GM10266 (cell line): ENCODE results near the gene N4BP2L2.

Experiments
- DNase-seq: peaks from one replicate; pipeline ENCODE4 v3.0.0; 2012; ENCODE audit errors: extremely low spot score
- TF ChIP-seq, protein P1 (sequence below): IDR thresholded peaks from 2 replicates; pipeline ENCODE4 v1.5.1; 2012; ENCODE audit warnings: mild to moderate bottlenecking, low read depth; ENCODE audit not compliant: control insufficient read depth, insufficient read depth; ENCODE audit errors: missing control alignments

Gene N4BP2L2

DNA sequence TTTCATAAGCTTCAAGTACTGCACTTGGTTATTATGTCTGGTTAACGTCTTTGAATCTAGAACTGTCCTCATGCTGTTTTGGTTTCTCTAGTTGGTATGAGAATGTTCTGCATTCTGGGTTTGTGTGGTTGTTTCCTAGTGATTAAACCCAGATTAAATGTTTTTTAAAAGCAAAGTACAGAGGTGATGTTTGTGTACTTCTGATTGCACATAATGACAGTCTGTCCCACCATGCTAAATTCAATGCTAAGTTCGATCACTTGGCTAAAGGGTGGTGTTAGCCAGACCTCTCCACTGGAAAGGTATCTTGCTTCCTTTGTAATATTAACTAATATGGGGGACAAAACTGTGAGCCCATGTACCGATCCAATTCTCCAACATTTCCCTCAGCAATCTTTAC, 125.3 kb downstream of the N4BP2L2 start:
- TF ChIP-seq, protein P1, sequence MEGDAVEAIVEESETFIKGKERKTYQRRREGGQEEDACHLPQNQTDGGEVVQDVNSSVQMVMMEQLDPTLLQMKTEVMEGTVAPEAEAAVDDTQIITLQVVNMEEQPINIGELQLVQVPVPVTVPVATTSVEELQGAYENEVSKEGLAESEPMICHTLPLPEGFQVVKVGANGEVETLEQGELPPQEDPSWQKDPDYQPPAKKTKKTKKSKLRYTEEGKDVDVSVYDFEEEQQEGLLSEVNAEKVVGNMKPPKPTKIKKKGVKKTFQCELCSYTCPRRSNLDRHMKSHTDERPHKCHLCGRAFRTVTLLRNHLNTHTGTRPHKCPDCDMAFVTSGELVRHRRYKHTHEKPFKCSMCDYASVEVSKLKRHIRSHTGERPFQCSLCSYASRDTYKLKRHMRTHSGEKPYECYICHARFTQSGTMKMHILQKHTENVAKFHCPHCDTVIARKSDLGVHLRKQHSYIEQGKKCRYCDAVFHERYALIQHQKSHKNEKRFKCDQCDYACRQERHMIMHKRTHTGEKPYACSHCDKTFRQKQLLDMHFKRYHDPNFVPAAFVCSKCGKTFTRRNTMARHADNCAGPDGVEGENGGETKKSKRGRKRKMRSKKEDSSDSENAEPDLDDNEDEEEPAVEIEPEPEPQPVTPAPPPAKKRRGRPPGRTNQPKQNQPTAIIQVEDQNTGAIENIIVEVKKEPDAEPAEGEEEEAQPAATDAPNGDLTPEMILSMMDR: no peak
- no peak for DNase-seq

DNA sequence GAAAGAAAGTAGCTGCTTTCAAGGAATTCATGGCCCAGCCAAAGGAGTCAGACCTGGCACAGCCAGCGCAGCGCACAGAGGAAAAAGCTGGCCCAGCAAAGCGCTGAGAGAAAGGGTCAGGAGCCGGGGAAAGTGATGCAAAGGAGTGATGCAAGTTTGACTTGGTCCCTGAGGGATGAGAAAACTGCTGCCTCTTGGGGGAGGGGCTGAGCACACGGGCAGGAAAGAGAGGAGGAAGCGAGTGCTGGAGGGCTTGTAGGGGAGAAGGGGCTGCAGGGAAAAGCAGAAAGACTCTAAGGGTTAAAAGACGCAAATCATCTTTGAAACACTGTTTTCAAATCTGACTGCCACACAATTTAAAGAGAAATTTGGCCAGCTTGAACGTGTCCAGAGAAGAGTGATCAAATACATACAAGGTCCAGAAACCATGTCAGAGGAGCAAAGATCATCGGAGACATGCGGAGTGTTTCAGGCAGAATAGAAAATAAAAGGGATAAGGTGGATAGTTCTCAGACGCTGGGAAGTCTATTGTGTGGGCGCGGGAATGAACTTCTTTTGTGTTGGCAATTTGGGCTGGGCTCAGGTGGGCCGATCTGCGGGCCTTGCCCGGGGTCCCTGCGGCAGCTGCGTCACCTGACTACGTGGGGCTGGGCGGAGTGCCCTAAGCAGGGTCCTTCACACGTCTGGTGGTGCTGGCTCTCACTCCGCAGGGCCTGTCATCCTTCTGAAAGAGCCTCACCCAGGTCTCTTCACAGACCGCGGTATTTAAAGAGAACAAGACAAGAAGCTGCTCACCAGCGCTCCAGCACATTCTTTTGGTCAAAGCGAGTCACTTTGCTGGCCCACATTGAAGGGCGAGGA, 128.8 kb downstream of the N4BP2L2 start:
- TF ChIP-seq, protein P1: no peak
- no peak for DNase-seq

DNA sequence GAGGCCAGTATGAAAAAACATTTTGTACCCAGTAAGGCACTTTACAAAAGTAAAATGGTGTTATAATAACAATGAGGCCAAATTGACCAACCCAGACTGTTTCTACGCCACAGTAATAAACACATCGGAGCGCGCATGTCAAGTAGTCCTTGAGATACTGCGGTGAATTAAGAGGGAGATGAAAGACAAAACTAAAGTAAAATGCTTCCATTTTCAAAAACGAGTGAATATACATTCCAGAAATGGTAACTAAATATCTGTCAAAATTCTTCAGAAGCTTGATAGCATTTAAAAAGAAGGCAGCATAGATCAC, 129.6 kb downstream of the N4BP2L2 start:
- TF ChIP-seq, protein P1: no peak
- DNase-seq: no peak

DNA sequence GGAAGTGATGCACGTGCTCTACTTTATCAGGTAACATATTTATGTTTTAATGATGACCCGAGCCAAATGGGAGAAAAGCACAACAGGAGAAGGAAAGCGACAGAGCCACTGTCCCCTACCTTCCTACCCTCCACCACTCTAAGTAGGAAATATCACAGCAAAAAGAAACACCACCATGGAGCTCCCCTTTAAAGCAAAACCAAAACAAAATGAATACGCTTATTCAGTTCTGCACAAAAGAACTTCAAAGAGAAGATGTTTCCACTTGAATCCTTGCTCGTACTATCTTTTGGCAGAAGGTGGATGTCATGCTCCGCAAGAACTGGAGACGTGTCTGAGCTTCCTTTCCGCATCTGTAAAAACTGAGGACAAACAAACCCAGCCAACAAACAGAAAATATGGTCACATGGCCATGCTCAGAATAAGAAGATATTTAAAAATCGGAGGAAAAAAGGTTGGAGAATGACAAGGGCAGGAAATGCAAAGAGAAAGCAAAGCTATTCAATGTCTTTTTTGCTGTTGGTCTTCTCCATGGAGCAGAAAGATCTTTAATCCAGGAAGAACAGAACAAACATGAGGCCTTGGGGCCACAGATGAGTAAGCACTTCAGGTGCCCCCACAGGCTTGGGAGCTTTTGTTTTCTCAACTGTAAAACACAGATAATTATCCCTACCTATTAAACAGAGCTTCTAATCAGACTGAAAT, 130.1 kb downstream of the N4BP2L2 start:
- DNase-seq: no peak
- TF ChIP-seq, protein P1: no peak

DNA sequence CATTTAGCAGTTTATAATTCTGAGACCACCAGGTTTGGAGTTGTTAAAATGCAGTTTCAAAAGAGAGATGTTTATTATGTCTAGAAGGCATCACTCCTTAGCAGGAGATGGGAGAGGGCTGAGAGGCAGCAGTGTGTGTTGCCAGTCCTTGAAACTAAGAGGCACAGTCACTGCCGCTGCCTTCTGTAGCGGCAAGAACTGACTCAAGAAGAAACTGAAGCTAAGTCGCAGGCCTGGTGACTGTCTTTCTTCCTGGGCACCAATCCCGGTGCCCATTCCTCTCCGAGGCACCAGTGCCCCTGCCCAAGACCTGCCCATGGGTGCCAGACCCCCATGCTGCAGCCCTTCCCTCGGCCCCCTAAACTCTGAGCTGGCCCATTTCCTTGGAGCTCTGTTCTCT, 130.7 kb downstream of the N4BP2L2 start:
- no peak for DNase-seq
- TF ChIP-seq, protein P1: no peak

DNA sequence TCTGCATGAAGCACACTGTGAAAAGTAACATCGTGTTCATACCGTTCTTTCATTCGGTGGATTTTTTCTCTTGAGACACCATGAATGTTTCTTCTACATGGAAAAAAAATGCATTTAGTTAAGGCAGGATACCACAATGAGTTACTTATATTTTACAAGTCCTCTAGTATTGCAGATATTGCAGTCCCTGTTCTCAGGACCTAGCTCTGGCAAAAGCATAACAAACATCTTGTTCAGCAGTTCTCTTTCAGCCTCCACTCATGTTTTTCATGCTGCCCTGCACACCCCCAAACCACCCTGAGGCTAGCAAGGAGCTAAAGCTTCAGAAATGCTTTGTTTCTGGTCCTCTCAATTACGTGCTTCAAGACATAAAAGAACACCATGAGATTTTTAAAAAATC, 135.5 kb downstream of the N4BP2L2 start:
- DNase-seq: no peak
- TF ChIP-seq, protein P1: no peak

DNA sequence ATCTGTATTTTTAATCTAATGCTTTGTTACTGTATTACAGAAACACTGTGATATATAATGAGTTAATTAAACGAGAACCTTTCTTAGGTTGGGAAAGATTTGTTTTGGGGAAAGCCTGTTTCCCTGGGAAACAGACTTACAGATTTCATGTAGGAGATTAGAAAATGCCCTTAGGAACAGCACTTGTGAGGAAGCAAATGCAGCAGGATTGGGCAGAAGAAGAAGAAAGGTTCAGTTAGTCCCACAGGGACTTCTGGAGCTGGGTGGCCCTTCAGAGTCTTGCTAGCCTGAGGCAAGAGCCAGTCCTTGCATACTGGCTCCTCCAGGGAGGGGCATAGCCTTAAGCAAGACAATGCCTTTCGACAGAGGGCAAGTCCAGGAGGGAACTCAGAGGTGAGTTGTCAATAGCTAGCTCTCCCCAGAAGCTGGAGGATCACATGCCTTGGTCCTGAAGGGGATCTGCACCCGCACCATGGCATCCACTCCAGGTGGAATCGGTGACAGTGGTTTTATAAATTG, 147.4 kb downstream of the N4BP2L2 start:
- TF ChIP-seq, protein P1: no peak
- DNase-seq: no peak
